HG02642 (cell line): Measurements from ENCODE around the gene KCNN1.

ENCODE experiments used
- ATAC-seq: cut with Tn5 transposase; IDR thresholded peaks from one replicate; pipeline ENCODE4 v1.9.1; 2021; ENCODE audit warnings: mild to moderate bottlenecking; ENCODE audit not compliant: unreplicated experiment, poor library complexity

Gene KCNN1

GRCh38 chr19:17946965-17947784 is 19.7 kb upstream of the KCNN1 start:
- ATAC-seq, result peak; percentile 25

DNA sequence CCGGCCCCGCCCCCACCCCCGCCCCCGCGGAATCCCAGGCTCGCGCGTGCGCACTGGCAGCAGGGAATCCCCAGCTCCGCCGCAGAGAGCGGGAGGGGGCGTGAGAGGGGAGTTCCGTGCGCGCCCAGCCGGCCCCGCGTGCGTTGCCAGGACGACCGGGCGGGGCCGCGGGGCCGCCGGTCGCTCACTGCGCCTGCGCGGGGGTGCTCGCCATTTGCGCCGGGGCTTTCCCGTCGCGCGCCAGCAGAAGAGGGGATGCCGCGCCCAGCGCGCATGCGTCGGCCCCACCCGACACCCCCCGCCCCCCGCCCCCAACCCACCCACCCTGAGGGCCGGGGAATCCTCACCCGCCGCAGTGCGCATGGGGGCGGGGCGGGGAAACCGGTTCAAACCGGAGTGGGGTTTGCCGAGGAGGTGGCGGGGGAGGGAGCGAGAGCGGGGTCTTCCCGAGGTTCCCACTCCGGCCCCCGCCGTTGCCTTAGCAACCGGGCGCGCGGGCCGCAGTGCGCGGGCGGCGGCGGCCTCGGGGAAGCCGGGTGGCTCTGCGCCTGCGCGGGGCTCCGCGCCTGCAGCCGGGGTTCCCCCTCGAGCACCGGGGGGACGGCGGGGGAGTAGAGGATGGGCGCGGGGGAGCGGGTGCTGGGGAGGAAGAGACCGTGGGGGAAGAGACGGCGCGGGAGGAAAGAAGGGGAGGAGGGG is 18.9 kb upstream of the KCNN1 start:
- ATAC-seq, result peak; percentile 71

- ATAC-seq, result no peak
Measured at GRCh38 chr19:17948514-17948900, 18.4 kb upstream of the KCNN1 start.

- ATAC-seq, result no peak
Measured at GRCh38 chr19:17948931-17949930, 17.7 kb upstream of the KCNN1 start.

GRCh38 chr19:17949956-17950309 is 17.0 kb upstream of the KCNN1 start:
- ATAC-seq, result no peak

- ATAC-seq, result no peak
Measured at GRCh38 chr19:17950310-17951156, 16.4 kb upstream of the KCNN1 start.

GRCh38 chr19:17951157-17951989 is 15.5 kb upstream of the KCNN1 start:
- no peak for ATAC-seq

DNA sequence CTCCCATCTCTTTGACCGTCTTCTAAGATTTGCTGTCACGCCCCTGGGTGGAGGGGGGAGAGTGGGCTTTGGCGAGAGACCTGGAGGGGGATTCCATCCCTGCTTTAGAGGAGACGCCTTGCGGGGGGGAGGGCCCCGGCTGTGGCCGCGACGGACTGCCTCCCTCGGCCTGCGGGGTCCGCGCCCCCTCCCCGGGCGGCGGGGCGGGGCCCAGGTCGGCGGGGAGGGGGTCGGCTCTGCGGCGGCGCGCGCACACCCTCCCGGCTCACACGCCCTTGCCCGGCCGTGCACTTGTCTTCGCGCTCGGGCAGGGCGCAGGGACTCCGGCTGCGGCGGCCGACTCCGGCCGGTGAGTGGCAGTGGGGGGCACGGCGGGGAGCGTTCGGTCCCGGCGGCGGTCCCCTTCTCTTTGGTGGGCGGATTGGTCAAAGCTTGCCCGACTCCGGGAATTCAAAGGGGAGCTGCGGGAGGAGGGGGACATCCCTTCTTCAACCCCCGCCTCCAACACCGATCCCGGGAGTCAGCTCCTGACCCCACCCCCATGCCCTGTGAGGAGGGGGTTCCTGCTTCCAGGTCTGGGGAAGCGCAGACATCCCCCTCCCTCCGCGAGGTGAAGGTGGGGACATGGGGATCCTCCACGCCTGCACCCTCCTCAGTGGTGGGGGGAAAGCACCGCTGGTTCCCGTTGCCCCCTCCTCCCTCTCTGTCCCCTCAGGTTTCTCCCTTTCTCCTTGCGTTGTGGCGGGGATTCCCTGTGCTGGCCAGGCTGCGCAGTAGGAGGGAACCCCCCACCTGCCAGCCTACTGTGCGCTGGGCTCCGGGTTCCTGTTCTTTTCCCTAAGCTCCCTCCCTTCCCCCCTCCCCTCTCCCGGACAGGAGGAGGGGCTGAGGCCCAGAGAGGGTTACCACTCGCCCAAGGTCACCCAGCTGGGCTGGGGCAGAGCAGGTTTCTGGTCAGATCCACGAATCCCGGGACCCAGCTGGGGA is 14.6 kb upstream of the KCNN1 start:
- no peak for ATAC-seq

DNA sequence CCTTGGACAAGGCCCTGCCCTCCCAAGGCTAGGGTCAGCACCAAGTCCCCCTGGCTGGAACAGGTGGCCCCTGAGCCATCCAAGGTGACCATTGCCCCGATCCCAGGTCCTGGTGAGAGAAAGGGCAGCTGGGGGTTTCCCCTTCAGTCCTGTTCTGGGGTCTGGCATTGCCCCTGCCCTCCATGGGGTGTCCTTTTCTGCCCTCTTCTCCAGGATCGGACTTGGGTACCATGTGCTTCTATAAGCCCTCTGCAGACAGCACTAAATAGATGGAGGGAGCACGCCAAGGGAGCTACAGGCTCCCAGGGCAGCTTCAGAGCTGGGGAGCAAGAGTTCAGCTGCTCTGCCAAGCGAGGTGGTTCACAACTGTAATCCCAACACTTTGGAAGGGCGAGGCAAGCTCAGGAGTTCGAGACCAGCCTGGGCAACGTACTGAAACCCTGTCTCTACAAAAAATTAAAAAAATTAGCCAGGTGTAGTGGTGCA is 13.5 kb upstream of the KCNN1 start:
- ATAC-seq, result no peak

DNA sequence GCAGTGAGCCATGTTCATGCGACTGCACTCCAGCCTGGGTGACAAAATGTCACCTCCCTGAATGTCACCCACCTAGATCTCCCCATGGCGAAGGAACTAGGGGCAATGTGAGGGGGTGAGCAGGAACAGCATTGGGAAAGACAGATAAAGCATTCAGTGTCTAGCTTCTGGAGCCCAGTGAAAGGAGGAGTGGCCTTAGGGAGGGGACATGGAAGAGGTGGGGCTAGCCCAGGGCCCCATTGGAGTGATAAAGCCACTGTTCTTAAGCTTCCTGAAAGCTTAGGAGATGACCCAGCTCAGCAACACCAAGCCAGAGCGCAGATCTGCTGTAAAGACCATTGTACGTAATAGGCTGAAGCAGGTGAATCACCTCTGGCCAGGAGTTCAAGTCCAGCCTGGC is 13.0 kb upstream of the KCNN1 start:
- no peak for ATAC-seq

- ATAC-seq, result no peak
Measured at GRCh38 chr19:17954401-17954800, 12.5 kb upstream of the KCNN1 start.

- ATAC-seq, result no peak
Measured at GRCh38 chr19:17957149-17957849, 9.6 kb upstream of the KCNN1 start.

DNA sequence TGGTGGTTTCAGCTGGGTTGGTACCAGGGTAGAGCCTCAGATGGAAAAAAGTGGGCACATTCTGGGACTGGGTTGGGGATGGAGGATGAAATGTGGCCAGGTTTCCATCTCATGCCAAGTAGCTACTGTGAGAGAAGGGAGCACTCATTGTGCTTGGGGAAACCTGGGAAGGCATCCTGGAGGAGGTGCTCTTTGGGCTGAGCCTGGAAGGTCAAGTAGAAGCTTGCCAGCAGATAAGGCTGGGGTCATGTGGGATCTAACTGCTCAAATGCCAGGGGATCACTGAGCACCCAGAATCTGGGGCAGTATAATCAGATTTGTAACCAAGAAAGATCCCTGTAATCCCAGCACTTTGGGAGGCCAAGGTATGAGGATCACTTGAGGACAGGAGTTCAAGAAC is 9.0 kb upstream of the KCNN1 start:
- no peak for ATAC-seq

DNA sequence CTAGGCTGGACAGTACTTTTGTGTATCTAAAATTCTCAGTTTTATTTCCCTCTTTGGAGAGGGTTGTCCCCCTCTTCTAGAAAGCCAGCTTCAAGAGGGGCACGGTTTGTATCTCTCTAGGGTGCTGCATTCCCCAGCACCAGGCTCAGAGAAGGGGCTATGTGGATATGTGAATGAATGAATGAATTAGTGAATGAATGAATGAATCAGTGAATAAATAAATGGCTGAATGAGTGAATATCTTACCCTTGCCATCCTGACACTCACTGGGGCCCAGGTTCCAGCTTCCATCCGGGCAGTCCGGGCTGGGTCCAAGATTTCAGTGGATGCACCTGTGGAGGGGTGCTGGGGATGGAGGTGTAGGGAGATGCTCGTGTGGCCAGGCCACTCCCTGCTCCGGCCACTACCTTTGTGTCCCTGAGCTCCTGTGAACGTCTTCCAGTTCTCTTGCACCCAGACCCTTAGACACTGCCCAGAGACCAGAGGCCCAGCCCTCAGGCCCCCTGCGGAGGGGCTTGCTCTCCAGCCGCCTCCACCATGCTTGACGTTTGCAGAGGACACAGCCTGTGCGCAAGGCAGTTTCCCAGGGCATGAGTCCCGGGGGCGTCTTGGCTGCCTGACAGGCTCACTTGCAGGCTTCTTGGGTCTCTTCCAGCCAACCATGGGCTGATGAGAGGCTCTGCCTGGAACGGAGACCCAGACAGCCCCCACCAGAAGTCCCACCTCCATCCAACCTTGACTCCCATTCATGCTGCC is 2.8 kb upstream of the KCNN1 start:
- no peak for ATAC-seq

DNA sequence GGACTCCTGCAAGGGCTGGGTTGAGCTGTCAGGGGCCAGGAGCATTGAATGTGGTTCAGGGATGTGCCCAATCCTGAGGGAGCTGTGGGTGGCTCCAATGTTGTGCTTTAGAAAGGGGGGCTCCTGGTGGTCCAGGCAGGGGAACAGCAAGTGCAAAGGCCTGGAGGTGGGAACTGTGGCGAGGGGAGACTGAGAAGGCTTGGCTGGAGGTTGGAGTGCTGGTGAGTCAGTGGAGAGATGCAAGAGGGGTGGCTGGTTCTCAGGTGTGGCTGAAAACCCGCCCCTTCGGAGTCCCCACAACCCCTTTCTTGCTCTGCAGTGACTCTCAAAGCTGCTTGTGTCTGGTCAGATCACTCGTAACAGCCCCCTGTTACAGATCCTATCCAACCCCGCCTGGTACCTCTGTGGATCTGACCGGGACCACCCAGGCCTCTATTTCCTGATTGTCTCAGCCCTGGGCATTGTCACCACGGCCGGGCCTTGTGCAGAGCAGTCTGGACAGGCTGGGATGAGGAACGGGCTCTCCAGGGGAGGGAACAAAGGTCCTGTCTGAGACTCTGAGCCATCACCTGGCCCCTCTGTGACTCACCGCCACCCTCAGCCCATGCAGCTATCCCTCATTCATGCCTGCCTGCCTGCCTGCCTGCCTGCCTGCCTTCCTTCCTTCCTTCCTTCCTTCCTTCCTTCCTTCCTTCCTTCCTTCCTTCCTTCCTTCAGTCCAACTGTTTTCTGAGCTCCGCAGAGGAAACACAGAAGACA is 1.4 kb upstream of the KCNN1 start:
- no peak for ATAC-seq

GRCh38 chr19:17966129-17966483 is 801 bp upstream of the KCNN1 start:
- ATAC-seq, result no peak
